Sigmoid colon (tissue), 4 donors: Measurements from ENCODE around the gene PCAT7.

Experiments used
- POLR2AphosphoS5 ChIP-seq, 4 donors: sonication (generic); formaldehyde crosslinking; IDR thresholded peaks; one replicate each; pipeline ENCODE4 v1.6.1; 2017; ENCODE audit warnings: antibody characterized with exemption in 4 of 4
- TF ChIP-seq, protein P1 (sequence below), 4 experiments: fragments of 450-650 bp in 3 of 4; fragments of 200-600 bp in 1 of 4; IDR thresholded peaks; one replicate each; pipeline ENCODE4 v1.5.1; 2016 to 2019; ENCODE audit warnings: antibody characterized with exemption in 4 of 4, mild to moderate bottlenecking in 3 of 4, moderate library complexity in 2 of 4

DNA sequence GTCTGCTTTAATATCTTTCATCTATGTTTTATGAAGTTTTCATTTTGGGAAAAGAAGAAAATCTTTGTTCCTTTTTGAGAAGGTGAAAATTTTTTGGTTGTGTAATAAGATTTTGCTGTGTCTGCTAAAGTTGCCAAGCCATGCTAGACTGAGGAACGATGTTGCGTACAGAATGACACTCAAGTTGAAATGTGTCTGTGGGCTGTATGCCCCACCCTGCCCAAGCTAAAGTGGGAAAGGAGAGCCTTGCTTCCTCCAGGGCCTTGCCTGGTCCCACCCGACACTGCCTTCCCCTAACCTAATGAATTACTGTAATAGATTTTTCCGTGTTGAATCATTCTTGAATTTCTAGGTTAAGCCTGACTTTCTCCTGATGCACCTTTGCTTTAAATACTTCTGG is 2.5 kb downstream of the PCAT7 start:
- TF ChIP-seq, protein P1, sequence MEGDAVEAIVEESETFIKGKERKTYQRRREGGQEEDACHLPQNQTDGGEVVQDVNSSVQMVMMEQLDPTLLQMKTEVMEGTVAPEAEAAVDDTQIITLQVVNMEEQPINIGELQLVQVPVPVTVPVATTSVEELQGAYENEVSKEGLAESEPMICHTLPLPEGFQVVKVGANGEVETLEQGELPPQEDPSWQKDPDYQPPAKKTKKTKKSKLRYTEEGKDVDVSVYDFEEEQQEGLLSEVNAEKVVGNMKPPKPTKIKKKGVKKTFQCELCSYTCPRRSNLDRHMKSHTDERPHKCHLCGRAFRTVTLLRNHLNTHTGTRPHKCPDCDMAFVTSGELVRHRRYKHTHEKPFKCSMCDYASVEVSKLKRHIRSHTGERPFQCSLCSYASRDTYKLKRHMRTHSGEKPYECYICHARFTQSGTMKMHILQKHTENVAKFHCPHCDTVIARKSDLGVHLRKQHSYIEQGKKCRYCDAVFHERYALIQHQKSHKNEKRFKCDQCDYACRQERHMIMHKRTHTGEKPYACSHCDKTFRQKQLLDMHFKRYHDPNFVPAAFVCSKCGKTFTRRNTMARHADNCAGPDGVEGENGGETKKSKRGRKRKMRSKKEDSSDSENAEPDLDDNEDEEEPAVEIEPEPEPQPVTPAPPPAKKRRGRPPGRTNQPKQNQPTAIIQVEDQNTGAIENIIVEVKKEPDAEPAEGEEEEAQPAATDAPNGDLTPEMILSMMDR (IDR thresholded peaks at IDR 0.05), result no peak
- TF ChIP-seq POLR2AphosphoS5 (IDR thresholded peaks at IDR 0.05), result no peak
